ENCODE measurements around the gene ETV3. TPM values are rescaled to one million over a fixed set of nuclear protein-coding genes. Genes with fewer than 3 reads are reported as not detected.

ETV3 gene
- polyA plus RNA-seq, 3 donors, result 25.5 to 28.2 (median 27.2) TPM

GRCh38 chr1:157142201-157142600 lies 4.0 kb upstream of the ETV3 start:
- no peak for DNase-seq

GRCh38 chr1:157141212-157141855 lies 3.1 kb upstream of the ETV3 start:
- no peak for DNase-seq

- DNase-seq, result no peak
Measured at GRCh38 chr1:157140063-157140588, 1.9 kb upstream of the ETV3 start.

GRCh38 chr1:157139052-157139715 lies 989 bp upstream of the ETV3 start:
- no peak for DNase-seq

GRCh38 chr1:157137408-157138219 lies 581 bp downstream of the ETV3 start:
- DNase-seq, result no peak

GRCh38 chr1:157137046-157137407 lies 1.2 kb downstream of the ETV3 start:
- DNase-seq, result no peak

GRCh38 chr1:157136133-157136532 lies 2.1 kb downstream of the ETV3 start:
- DNase-seq, result no peak

GRCh38 chr1:157135646-157136045 lies 2.5 kb downstream of the ETV3 start:
- DNase-seq, result no peak

- DNase-seq, result no peak
Measured at GRCh38 chr1:157135070-157135469, 3.1 kb downstream of the ETV3 start.

- no peak for DNase-seq
Measured at GRCh38 chr1:157134442-157134841, 3.8 kb downstream of the ETV3 start.

GRCh38 chr1:157133426-157133825 lies 4.8 kb downstream of the ETV3 start:
- no peak for DNase-seq

GRCh38 chr1:157132616-157133167 lies 5.5 kb downstream of the ETV3 start:
- no peak for DNase-seq

GRCh38 chr1:157132111-157132510 lies 6.1 kb downstream of the ETV3 start:
- DNase-seq, result no peak

GRCh38 chr1:157131281-157131680 lies 6.9 kb downstream of the ETV3 start:
- no peak for DNase-seq

GRCh38 chr1:157124855-157125254 lies 13.3 kb downstream of the ETV3 start:
- DNase-seq, result no peak

- DNase-seq, result no peak
Measured at GRCh38 chr1:157119448-157119847, 18.7 kb downstream of the ETV3 start.

GRCh38 chr1:157119008-157119407 lies 19.2 kb downstream of the ETV3 start:
- no peak for DNase-seq

GRCh38 chr1:157117527-157118057 lies 20.6 kb downstream of the ETV3 start:
- DNase-seq, result no peak

- DNase-seq, result no peak
Measured at GRCh38 chr1:157116737-157117103, 21.5 kb downstream of the ETV3 start.

- DNase-seq, result no peak
Measured at GRCh38 chr1:157115851-157116736, 22.1 kb downstream of the ETV3 start.

- no peak for DNase-seq
Measured at GRCh38 chr1:157115429-157115838, 22.8 kb downstream of the ETV3 start.

Measured in renal pelvis (tissue), 4 donors.